Activated T-cell treated with anti-CD3 and anti-CD28 coated beads for 1 hour (primary cell): ENCODE measurements around the gene ABTB1.

ENCODE experiments used
- DNase-seq: peaks from one replicate; pipeline ENCODE4 v3.0.0-alpha.2; 2020; ENCODE audit warnings: low read depth

Gene ABTB1

DNA sequence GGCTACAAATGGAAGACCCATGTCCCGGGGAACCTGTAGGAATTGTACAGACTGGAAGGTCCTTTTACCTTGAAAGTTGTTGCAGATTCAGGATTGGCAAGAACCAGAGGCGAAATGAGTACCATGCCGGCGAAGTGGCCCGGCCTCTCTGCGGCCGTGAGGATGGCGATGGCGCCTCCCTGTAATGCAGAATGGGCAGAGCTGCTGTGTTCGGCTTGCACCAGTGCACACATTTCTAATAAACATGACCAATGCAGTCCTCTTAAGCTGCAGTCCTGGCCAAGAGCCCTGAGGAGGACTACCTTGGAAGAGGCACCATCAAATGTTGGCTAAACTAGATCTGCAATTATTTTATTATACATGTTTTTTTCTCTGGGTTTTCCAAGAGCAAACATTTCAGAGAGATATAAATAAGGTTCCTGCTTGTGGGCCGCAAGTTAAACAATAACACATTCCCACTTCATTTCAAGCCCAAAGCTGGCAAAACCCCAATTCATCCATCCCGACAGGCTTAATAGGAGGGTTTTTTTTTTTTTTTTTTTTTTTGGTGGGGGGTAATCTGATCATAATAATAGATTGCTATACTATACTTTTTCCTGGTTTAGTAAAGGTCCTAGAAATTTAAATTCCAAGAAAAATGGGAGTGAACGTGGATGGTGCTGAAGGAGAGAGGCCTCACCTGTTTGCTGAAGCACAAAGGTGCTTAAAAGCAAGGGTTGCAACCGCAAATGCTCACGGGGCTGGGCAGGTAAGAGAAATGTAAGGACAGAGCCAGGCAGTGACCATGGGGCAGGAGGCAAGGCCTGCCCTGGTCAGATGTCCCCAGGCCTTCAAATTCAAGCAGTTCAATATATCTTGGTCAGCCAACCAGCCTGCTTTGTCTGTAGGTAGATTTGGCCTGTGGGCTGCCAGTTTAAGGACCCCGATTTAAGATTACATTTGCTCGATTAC, 48.5 kb downstream of the ABTB1 start:
- no peak for DNase-seq

DNA sequence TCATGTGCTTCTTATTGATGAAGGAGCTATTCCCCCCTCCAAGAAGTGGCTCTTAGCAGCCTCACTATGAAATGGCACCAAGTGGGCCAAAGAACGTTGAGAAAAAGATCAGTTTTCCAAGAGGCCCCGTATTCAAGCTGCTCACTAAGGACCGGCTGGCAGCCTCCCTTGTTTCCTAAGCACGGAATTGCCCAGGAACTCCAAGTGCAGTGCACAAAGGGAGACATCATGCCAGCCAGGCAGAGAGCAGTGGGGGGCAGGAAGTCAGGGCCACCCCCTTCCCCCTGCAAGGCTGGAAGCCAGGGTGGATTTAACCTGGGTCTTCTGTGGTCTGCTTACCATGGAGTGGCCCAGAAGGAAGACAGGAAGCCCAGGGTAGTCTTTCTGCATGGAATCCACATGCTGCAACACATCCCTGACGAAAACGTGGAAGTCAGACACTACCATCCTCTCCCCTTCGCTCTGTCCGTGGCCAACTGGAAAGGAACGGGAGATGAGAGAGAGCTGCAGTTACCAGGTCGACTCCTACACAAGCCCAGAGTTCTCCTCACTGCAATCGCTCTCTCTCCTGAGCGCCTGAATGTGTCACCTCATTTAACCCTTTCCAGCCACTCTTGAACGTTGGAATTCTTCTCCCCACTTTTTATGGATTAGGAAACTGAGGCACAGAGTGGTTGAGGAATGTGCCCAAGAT, 49.5 kb downstream of the ABTB1 start:
- no peak for DNase-seq

DNA sequence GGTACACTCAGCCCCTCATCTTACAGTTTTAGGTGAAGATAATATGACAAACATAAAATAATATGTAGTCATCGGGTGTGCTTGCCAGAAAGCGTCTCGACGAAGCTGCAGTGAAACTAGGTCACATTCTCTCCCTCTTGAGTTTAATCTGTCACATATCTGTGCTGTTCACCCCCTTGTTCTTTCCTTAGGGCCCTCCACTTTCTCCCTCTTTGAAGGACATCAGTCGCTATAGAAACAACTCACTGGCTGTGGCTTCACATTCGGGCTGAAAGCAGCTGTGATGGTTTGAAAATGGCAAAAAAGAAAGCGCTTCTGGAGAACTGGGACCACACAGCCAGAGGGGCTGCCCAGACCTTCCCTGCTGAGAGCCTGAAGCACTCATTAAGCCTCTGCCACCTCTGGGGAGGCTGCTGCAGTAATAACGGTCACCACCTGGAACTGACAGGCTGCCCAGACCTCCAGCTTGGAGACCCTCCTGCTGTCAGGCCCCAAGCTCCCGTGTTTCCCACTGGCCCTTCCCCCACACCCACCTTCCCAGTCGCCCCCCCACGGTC, 50.3 kb downstream of the ABTB1 start:
- DNase-seq = no peak

DNA sequence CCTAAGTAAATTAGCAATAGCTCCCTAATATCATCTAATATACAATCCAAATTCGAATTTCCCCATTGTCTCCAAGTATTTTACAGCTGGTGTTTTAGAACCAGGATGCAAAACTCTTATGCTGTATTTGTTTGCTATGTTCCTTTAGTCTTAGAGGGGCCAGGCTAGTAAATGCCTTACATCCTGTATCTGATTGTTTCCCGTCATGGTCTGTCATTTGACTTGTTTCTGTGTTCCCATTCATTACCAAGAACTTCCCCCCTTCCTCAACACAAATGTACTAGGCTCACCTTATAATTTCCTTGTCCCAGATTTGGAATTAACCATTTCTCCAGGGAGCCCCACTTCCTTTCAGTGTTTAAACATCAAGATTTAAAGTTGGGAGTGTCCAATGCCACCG, 54.1 kb downstream of the ABTB1 start:
- no peak for DNase-seq

DNA sequence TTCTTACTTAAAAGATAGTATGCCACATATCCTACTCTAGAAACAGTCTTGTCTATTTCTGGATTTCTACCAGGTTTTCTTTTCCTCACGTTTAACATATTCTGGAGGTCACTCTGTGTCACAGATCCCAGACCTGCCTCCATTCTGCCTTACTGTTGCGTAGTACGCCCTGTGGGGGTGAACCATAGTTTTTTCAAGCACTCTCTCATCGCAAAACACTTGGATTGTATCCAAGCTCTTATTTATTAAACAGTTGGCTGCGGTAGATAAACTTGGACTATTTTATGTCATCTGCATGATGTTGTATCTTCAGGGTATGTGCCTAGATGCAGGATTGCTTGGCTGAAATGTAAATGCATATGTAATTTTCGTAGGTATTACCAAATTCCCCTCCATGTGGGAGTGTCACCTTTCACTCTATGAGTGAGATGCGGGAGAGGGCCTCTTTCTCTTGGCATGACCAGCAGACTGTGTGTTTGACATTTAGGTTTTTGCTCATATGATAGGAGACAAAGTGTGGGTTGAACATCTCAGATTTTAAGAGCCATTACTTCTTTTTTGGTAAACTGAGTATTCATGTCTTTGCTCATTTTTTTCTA, 55.8 kb downstream of the ABTB1 start:
- no peak for DNase-seq

DNA sequence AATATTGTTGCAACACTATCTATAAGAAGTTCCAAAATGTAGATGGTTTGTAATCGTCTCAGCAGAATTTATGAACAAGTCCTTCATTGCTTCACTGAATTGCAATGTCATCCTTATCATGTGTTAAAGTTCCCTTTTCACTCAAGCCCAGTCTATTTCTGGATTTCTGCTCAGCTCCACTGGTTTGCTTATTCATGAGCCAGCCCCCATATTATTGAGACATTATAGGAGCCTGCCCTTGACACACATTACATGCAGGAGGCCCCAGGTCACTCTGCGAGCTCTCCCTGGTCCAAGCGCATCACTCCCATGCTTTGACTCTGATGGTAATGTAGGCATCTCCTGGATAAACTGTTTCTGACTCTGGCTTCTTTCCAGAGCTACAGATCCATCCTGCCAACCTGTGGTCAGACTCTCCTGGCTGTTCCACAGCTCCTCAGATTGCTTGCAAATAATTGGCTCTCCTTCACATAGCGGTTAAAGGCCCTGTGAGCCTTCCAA, 56.9 kb downstream of the ABTB1 start:
- no peak for DNase-seq

DNA sequence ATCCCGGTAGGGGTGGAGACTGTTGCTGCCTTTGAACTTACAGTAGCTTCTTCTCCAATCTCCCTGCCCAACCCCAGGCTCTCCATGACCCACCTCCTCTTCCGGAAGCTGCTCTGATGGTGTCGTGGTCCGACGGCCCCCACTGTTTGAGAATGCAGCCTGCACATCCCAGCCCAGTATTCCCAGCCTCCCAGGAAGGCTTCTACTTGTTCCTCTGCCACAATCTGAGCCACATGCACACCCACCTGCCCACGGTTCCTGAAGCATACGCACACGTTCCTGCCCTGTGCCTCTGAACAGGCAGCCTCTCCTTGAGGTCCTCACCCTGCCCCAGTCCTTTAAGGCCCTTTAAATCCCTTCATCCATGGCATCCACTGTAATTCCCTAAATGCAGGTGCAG, 57.4 kb downstream of the ABTB1 start:
- no peak for DNase-seq
